ENCODE data around the gene LIMCH1. TPM values are rescaled to one million over a fixed set of nuclear protein-coding genes. Genes with fewer than 3 reads are reported as not detected.

The LIMCH1 gene
- total RNA-seq, 1 donor from 2014 or later: 113 TPM

GRCh38 chr4:41601025-41601424 lies 63.1 kb downstream of the LIMCH1 start:
- DNase-seq (ENCODE audit: low spot score): no peak

DNA sequence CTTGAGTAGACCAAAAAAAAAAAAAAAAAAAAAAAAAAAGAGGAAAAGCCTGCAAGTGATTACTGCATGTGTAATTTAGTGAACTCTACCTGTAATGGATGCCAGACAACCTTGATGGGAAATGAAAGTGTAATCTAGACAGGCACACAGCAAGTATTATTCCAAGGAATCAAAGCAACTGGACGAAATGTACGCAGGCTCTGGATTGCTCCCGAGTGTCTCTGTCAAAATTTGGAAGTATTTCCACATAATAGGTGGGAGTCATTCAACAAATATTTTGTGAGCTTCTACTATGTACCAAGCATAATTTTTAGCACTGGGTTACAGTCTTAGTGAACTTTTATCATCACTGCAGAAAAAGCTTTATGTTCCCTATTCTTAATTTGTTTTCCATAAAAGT lies 64.2 kb downstream of the LIMCH1 start:
- no peak for DNase-seq (ENCODE audit: low spot score)

DNA sequence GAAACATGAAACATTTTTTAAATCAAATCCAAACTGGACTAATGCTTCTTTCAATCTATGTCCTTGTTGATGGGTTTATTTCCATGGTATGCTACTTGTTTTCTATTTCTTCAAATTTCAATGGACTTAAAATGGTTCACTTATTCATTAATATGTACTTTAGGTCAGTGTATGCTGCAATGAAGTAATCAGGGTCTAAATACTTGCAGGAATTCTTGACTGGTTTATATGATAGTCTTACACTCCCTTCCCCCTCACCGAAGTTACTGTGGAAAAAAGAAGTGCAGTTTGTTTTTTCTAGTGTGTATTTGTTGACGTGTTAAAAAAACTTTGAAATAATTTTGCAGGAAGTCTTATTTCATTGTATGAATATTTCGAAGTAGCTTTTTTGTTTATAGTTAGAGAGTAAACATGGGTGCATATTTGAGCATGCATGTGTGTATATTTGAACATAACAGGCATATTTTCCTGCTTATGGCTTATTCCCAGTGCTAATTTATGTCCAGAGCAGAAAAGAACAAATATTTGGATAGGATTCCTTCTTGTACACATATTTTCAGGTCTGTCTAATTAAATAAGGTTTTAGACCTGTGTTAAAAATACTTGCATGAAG lies 65.0 kb downstream of the LIMCH1 start:
- no peak for DNase-seq (ENCODE audit: low spot score)

DNA sequence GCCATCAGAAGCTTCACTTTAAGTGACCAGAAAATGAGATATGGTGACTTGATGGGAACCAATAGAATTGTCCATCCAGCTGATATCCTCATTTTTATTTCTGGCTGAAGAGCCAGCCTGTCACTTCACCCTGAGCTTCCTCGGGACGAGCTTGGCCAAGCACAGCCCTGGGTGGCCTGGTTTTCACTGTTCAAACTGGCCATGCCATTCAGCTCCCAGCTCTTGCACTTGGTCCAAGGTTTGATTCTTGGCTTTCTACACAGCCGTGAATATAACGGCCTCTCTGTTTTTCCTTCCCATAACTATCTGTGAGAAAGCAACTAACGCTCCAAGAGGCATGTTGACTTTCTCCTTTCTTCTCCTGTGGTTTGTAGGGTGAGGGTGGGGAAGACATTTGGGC lies 71.9 kb downstream of the LIMCH1 start:
- no peak for DNase-seq (ENCODE audit: low spot score)

GRCh38 chr4:41610474-41610873 lies 72.5 kb downstream of the LIMCH1 start:
- no peak for DNase-seq (ENCODE audit: low spot score)

DNA sequence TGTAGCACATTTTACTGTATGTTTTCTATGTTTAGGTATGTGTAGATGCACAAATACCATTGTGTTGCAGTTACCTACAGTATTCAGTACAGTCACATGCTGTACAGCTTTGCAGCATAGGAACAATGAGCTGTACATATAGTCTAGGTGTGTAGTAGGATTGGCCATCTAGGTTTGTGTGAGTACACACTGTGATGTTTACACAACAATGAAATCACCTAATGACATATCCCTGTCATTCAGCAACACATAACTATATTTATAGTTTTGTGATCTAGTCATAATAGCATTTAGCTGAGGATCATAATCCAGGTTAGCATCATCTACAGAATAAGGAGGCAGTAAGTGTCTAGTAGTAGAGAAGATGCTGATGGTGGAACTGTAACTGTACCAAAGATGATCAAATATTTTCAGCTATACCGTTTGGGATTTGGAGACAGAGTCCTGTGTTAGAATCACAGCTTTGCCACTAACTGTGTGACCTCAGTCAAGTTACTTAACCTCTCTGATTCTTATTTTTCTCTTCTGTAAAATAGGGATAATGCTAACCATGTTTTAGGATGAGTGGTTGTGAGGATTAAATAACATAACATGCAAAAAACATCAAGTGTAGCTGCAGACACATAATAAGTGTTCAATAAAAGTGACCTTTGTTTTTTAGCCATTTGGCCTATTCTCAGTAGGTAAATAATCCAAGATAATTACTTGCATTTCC lies 73.3 kb downstream of the LIMCH1 start:
- no peak for DNase-seq (ENCODE audit: low spot score)

- DNase-seq (ENCODE audit: low spot score): no peak
Observed at GRCh38 chr4:41611881-41612871, 74.2 kb downstream of the LIMCH1 start.

DNA sequence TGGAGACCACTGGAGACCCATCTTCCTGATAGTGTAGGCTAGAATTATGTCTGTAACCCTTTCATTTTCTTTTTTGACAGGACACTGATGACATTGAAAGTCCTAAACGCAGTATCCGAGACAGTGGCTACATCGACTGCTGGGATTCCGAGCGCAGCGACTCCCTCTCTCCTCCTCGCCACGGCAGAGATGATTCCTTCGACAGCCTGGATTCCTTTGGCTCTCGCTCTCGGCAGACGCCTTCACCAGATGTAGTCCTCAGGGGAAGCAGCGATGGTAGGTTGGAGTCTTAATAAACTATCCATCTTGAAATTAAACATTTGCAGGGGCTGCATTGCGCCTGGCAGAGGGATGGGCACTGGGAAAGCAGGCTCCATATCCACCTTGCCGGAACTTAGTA lies 75.4 kb downstream of the LIMCH1 start:
- no peak for DNase-seq (ENCODE audit: low spot score)

- DNase-seq (ENCODE audit: low spot score): no peak
Observed at GRCh38 chr4:41613821-41614220, 75.9 kb downstream of the LIMCH1 start.

DNA sequence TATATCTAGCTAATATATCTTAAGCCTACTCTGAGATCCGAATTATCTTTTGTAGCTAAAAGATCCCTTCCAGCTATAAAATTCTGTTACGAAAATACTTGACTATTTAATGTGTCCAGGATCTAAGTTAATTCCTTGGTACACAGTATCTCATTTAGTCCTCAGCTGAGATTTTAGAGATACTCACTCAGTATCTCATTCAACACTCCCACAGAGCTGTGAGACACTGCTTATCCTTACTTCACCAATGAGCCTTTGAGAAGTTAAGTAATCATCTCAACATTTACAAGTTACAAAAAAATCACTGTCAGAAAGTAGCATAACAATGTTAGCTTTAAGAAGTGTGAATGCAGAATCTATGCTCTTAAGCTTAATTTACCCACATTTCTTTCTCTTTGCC lies 76.6 kb downstream of the LIMCH1 start:
- DNase-seq (ENCODE audit: low spot score): no peak

- no peak for DNase-seq (ENCODE audit: low spot score)
Observed at GRCh38 chr4:41619161-41619560, 81.2 kb downstream of the LIMCH1 start.

GRCh38 chr4:41620594-41621256 lies 82.8 kb downstream of the LIMCH1 start:
- no peak for DNase-seq (ENCODE audit: low spot score)

DNA sequence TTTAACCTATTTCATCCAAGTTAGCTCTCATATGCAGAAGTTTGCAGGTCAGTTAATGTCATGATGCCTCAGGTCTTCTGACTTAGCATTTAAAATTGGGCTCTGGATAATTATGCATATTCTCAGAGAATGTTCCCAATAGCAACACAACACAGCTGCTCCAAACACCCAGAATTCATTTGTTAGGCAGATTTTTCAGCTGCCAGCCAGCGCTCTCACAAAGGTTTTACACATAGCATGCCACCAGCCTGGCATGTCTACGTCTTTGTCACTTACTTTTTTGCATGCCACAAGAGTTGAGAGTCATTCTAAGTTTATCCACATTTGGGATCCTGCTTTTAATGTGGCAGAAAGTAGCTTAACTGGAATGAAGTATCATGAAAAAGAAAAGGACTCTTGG lies 84.8 kb downstream of the LIMCH1 start:
- no peak for DNase-seq (ENCODE audit: low spot score)

DNA sequence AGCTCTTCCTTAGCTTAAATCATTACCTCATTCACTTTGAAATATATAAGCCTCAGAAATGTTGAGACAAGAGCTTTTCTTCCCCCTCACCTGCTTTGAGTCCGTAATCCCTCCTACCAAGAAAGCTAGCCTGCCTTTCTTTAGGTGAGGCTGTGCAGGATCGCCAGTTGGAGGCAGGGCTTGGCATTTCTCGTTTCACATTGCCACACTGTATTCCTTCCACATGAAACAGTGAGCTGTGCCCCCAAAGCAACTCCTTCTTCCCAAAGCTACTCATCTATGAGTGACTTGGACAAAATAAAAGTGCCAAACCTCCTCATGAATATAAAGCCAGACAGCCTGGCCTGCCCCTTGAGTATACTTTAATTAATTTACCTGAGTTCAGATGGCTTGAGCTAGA lies 86.8 kb downstream of the LIMCH1 start:
- DNase-seq (ENCODE audit: low spot score): no peak

GRCh38 chr4:41625531-41625930 lies 87.6 kb downstream of the LIMCH1 start:
- DNase-seq (ENCODE audit: low spot score): no peak

- DNase-seq (ENCODE audit: low spot score): no peak
Observed at GRCh38 chr4:41628936-41629335, 91.0 kb downstream of the LIMCH1 start.

- DNase-seq (ENCODE audit: low spot score): no peak
Observed at GRCh38 chr4:41631523-41631922, 93.6 kb downstream of the LIMCH1 start.

GRCh38 chr4:41632481-41633073 lies 94.6 kb downstream of the LIMCH1 start:
- DNase-seq (ENCODE audit: low spot score): no peak

GRCh38 chr4:41633321-41633720 lies 95.4 kb downstream of the LIMCH1 start:
- no peak for DNase-seq (ENCODE audit: low spot score)

DNA sequence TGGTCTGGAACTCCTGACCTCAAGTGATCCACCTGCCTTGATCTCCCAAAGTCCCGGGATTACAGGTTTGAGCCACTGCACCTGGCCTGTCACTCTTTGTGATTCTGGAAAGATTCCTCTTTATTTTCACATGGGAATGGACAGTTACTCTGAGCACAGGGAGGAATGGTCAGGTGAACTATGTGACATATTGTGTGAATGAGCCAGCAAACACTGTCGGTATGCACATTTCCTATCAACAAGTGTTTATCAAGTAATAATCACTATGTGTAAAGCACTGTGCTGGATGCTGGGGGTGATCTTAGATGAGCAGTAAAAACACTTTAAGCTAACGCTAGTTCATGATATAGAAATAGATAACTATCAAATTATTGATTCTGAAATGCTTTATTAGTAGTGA lies 97.5 kb downstream of the LIMCH1 start:
- no peak for DNase-seq (ENCODE audit: low spot score)

- DNase-seq (ENCODE audit: low spot score): no peak
Observed at GRCh38 chr4:41638203-41638602, 100.2 kb downstream of the LIMCH1 start.

Measured in mesenteric fat pad (tissue), 1 donor.